HG03521 (cell line): ENCODE measurements around the gene TBC1D22A.

ENCODE experiments used
- ATAC-seq: cut with Tn5 transposase; IDR thresholded peaks from one replicate; pipeline ENCODE4 v1.9.1; 2021; ENCODE audit warnings: mild to moderate bottlenecking, moderate library complexity; ENCODE audit not compliant: unreplicated experiment

TBC1D22A gene

GRCh38 chr22:46980392-46980791 is 217.9 kb downstream of the TBC1D22A start:
- no peak for ATAC-seq

DNA sequence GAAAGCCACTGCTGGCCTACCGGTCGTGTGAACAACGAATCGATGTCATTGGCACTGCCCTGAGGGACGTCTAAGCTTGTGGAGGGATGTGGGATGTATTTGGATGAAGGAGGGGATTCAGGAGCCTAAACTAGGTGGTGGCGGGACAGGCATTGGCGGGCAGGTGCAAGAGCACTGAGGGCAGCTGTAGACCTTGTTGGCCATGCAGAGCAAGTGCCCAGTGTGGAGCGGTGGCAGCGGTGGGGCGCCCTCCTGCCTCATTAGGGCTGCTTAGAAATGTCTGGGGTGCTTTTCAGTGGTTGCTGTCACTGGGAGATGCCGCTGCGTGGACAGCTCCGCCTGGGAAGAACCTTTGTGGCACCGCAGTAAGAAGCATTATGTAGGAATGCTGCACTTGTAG is 220.2 kb downstream of the TBC1D22A start:
- ATAC-seq = no peak

GRCh38 chr22:46983046-46983445 is 220.6 kb downstream of the TBC1D22A start:
- no peak for ATAC-seq

DNA sequence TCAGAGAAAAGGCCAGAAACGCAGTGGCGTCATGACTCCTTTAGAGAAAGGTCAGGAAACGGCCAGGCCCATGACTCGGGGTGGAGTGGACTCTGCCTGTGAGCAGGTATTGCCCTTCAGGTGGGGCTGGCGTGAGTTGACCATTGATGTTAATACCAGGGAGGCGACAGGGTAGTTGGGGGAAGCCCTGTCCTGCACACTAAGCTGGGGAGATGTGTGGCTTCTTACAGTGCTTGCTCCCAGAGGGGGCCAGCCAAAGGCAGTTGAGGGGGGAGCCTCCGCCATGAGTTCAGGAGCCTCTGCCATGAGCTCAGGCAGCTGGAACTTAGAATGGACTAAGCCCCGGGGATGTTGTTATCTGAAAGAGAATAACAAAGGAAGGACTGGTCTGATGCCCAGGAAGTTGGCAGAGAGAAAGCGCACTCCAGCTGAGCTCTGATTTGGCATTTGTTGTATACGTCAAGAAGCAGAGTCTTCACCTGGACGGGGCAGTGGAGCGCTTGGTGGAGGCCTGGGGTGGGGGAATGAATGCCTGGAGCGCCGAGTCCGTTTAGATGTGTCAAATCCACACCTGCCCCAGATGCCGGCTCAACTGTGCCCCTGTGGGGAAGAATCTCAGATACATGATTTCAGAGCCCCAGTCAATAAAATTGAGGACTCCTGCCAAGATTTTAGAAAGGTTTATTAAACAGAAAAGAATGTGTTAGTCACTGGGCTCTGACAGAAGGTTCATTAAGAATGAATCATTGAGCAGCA is 222.5 kb downstream of the TBC1D22A start:
- ATAC-seq = no peak

DNA sequence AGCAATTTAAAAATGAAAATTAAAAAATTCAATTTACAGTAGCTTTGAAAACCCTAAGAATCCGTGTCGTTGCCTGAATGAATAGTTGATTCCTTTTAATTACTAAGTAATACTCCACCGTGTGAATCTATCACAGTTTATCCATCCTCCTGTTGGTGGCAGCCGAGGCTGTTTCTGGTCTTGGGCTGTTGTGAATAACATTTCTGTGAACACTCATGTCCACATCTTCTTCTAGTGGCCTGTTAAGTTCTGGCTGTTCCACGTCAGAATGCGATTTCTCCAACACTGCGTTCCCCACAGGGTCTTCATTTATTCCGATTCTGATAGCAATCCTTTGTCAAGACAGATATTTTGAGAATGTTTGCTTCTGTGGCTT is 223.0 kb downstream of the TBC1D22A start:
- ATAC-seq = no peak

DNA sequence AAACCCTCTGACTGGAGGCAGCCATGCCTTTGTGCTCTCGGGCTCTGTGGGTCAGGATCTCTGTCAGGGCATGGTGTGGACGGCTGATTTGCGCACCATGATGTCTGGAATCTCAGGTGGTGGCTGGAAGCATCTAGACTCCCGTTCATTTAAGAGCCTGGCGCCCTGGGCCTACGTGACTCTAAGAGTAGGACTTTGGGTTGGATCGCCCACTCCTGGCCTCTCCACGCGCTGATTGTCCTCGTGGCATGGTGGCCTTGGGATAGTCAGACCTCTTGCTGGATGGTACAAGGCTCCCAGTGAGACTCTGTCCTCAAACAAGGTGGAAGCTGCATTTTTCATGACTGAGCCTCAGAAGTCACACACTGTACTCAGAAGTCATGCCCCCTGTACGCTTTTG is 224.3 kb downstream of the TBC1D22A start:
- no peak for ATAC-seq

DNA sequence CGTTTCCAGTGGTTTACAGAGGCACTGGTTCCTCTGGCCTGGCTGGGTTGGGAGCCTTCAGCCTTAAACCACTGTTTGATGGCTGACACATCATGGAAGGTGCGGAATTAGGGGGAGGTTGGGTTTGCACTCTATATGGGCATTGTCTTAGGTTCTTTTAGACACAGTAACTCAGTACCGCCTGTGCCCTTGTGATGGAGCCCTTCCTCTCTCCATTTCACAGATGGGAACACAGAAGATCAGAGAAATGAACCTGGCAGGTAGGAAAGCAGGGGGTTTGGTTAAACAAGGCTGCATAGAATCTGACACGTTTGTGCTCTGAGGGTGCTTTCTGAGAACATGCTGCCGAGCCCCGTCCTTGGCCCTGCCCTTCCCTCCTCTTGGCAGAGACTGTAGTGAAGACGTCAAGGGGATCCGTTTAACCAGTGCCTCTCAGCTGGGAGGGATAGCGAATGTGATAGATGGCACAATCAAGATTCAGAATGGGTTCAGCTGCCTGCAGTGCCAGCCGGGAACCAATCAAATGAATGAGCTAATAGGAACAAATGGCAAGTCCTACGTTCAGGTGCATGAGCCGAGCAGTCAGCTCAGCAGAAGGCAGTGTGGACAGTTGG is 228.6 kb downstream of the TBC1D22A start:
- ATAC-seq = no peak

GRCh38 chr22:46991666-46992065 is 229.2 kb downstream of the TBC1D22A start:
- no peak for ATAC-seq

DNA sequence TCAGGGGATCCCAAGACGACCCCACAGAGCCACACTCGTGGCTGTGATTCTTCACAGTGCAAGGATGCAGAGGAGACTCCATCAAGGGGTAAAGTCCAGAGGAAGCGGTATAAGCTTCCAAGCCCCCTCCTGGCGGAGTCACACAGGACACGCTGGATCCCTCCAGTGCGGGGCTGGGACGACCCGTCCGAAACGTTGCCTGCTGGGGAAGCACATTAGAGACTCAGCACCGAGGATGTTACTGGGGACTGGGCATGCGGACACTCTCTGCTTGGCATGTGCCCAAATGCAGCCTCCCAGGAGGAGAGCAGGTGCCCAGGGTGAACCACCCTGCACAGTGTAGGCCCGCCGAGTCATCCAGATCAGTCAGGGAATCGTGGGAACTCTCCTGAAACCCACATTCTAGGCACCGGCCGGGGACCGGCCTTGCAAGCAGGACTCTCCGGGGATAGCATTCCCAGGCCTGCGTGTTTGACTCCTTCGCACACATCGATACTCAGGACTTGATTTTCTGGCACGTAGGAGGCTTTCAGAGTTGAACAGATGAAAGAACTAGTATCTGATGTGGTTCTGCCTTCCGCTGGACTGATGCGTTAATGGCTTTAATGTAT is 229.8 kb downstream of the TBC1D22A start:
- ATAC-seq = no peak

GRCh38 chr22:46993633-46994032 is 231.2 kb downstream of the TBC1D22A start:
- ATAC-seq = no peak

GRCh38 chr22:46994265-46994664 is 231.8 kb downstream of the TBC1D22A start:
- no peak for ATAC-seq

DNA sequence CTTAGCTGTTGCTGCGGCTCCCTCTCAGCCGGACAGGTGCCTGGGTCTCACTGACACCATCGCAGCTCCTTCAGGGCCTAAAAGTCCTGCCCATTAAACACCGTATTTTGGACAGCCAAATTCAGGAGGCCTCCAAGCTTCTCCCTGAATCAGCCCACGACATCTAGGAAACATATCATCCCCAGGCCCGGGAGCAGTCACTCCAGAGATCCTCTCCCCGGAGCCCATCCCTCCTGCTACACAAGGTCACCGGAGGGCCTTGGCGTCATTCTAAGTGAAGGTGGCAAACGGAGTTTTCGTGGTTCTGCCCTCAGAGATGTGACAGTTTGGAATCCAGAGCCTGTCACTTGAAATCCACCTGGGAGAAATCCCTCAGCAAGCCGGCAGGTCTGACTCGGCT is 232.5 kb downstream of the TBC1D22A start:
- ATAC-seq = no peak

DNA sequence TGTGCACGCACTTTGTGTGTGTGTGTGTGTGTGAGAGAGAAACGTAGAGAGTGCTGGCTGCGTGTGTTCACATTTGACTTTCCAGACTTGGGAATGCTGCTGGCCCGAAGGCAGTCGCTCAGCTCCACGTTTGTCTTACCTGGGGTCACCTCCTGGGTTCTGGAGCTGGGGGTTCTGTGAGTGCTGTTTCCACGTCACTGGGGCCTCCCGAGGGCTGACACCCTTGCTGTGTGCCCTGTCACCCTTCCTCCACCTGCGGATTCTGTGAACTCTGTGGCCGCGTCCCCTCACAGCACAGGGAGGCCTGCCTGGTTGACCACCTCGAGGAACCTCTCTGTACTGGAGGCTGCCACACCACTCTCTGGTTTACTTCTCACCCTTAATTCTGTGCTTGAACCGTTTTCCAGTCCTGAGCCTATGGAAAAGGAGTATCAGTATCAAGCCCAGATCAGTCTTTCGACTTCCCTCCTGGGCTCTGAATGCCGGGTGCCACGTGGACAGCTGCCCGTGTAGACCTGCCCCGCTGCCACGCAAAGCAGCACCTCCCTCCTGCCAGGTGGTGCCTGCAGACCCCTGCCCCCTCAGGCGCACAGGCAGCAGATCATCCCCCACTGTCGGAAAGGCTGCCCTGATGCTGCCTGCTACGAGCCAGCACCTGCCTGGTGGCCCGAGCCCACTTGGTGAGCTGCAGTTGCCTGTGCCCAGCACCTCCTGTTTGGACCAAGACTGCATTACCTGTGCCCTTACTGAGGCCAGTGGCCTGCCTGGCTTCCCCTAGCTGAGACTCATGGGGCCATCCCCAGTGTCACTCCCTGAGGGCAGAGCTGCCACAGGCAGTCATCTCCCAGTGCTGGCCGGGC is 233.3 kb downstream of the TBC1D22A start:
- no peak for ATAC-seq

DNA sequence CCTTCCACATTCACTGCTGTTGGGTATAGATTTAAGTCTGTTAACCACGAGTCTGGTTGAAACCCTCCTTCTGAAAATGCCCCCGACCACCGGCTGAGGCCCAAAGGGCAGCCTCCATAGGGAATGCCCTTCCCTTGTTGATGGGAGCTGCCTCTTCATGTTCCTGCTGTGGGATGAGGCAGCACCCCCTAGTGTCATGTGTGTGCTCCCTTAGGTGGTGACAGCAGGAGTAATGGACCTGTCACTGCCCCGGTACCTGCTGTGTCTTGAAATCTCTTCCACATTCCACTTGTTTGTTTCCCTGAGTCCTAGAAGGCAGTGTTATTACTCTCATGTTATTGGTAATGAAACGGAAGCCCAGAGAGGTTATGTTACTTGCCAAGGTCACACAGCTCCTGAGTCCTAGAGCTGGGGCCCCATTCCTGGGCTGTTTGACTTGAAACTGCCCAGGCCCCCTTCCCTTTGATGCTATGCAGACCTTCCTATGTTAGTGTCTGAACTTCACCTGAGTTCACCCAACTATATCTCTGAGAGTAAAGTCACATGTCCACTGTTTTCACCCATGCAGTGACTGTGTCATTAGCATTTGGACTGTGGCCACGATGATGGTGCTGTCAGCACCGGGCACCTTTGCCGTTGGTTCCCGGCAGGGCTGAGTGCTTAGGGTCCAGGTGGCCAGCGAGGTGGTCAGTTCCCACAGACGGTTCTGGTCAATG is 234.3 kb downstream of the TBC1D22A start:
- ATAC-seq = no peak

GRCh38 chr22:46997311-46997970 is 235.0 kb downstream of the TBC1D22A start:
- ATAC-seq = no peak

DNA sequence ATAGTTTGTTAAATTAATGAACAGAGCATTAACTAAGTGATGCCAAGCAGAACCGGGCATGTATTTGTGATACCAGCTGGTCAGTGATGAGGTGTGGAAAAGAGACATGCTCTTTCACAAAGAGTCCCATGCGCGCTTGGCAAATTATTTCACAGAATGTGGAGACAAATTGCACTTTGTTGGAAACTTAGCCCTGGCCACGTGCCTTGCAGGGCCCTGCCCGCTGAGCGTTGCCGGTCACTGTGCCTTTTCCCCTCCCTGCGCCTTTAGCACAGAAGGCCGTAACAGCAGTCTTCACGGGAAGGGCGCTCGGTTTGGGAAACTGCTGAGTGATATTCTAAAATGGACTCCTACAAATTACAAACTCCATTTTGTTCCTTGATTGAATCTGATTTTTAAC is 235.9 kb downstream of the TBC1D22A start:
- ATAC-seq = no peak

DNA sequence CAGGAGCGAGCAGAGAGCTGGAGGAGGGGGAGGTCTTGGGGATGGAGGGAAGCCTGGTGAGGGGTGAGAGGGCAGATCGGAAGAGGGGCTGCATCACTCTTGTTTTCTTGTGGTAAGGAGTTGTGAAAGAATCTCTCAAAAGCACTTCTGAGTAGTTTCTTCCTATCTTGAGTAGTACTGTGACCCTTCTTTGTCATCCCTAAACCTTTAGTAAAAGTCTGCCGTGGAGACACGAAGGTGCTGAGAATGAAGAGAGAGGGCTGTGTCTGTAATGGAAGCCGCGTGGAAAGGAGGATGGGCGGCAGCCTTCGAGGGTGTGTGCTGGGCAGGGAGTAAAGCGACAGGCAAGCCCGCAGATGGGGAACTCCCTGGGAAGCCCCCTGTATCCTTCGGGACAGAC is 237.8 kb downstream of the TBC1D22A start:
- no peak for ATAC-seq

- no peak for ATAC-seq
Measured at GRCh38 chr22:47000888-47001287, 238.4 kb downstream of the TBC1D22A start.

DNA sequence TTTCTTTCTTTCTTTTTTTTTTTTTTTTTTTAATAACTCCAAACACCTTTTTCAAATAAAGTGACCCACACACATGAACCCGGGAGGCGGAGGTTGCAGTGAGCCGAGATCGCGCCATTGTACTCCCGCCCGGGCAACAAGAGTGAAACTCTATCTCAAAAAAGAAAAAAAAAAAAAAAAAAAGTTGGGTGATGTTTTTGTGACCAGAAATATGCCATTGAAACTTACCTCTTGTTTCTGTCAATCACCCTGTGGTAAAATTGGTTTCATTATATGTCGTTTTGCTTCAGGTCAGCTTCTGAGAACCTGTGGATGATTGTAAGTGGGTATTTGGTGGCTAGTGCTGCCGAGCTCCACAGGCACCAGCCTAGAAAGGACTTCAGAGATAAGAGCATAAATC is 238.8 kb downstream of the TBC1D22A start:
- ATAC-seq = no peak

DNA sequence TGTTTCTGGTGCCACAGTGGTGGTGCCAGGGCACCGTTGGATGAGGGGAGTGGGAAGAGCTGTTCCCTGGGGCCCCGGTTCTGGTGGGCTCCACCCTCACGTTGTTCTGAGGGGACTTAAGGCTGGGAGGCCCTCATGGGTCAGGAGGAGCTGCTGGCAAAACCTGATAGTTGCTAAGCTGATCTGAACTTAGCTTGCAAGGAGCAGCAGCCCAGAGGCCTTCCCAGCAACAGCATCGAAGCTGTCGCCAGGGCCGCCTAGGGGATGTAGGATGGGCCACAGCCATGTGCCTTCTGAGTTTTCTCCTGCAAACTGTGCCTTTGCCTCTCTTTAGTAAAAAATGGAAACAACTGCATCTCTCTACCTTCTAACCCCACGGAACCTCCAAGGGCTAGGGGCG is 240.2 kb downstream of the TBC1D22A start:
- no peak for ATAC-seq
